HG03520 (cell line): ENCODE results near the gene CTNNA3.
"Not testable (repeated sequence)": the region's sequence is repeated elsewhere in the genome, so short reads cannot be mapped to it uniquely, and the experiment has no call there.

ENCODE experiments used
- ATAC-seq: cut with Tn5 transposase; IDR thresholded peaks from one replicate; pipeline ENCODE4 v1.9.1; 2021; ENCODE audit warnings: mild to moderate bottlenecking, moderate library complexity; ENCODE audit not compliant: unreplicated experiment

Gene CTNNA3

DNA sequence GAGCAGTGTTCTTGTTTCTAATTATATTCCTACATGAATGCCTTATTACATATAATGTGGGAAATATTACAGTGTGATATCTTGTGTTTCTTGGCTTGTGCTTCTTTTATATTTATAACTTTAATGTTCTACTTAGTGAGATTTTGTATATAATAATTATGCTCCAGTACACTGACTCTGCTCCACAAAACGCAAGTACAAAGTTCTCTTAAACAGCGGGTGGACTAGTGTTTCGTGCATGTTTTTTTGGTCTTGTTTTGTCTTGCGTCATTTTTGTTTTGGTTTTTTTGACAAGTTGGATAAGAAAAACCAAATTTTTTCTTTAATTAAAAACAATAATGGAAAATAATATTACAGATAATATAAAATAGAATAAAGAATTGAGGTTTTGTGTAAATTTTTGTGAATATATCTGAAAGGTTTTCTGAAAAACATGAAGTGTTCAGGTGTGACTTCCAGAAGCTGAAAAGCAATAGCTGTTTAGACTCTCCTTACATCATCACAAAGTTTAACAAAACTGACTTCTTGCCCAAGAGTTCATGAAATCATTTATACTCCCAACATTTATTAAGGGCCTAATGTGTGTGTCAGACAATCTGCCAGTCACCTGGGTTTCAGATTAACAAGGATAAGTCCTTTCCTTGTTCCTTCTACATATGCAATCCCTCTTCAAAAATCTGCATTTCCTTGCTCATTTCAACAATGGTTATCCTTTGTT lies 438.4 kb downstream of the CTNNA3 start:
- ATAC-seq: no peak

DNA sequence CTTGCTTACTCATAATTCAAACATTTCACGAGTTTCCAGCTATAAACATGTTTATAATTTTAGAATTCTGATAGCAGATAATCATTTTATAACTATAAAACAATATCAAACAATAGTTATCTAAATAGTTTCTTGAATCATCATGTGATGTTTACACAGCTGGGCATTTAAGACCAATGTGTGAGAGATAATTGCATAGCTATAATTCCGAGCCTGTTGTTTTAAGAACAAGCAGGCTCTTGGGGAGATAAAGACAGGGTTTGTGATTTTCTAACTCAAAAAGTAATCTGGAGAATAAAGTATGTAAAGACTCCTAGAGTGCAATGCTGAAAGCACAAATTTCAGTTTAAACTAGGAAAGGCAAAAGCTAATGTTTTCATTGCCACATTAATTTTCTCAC lies 439.0 kb downstream of the CTNNA3 start:
- no peak for ATAC-seq

DNA sequence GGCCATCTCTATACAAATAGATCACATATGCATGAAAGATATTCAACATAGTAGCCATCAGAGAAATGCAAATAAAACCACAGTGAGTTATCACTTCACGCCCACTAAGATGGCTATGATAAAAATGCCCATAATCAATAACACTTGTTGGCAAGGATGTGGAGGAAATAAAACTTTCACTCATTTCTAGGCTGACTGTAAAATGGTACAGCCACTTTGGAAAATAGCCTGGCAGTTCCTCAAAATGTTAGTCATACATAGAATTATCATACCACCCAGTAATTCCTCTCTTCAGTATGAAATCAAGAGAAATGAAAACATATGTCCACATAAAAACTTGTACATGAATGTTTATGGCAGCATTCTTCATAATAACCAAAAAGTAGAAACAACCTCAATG lies 445.3 kb downstream of the CTNNA3 start:
- ATAC-seq: no peak

DNA sequence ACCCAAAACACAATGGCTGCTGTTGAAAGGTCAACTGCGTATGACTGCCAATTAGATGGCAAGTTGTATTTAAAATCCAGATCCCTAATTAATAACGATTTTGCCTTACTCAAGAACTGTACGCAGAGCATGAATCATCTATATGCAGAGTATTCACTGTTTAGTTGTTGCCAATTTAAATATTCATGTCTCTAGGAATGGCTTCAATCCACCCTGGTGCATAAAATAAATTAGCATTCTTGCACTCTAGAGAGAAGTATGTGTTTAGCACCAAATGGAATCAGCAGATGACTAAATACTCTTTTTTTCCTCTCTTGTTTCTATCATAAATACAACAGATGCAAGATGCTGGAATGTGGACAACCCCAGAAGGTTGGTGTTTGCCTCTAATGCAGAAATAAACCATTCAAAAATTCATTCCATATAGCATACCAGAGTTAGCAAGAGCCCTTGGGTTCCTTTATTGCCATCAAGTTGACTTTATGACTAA lies 449.9 kb downstream of the CTNNA3 start:
- ATAC-seq: no peak

DNA sequence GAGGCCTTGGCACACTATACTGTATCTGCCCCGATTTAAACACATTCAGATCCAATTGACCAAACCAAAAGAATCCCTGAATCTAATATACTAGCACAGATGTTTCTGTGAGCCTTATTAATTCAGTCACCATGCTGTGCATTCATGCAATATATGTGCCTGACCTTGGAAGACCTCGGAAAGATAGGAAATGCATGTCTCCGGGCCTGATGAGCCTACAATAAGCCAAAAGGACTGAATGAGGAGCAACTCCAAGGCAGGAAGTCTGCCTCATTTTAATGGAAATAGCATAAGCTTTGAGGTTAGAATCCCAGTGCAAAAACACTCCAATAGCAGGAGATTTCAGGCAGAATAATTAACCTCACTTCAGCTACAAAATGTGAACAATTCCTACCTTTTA lies 453.5 kb downstream of the CTNNA3 start:
- ATAC-seq: no peak

DNA sequence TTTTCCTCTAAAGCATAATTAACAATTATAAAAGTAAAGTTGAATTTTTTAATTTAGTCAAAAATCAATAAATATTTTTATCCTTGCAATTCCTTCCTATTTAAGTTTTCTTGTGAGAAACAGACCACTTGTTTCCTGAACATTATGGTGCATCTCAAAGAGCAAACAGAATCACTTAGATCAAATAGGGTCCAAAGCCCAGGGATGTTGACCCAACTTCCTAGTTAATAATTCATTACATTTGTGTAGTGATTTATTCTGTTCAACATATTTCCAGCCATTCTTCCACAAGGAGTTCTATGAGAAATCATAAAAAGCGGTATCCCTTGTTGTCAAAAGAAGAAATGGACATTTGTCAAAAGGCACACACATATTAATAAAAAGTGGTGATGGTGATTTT lies 454.5 kb downstream of the CTNNA3 start:
- ATAC-seq: no peak

DNA sequence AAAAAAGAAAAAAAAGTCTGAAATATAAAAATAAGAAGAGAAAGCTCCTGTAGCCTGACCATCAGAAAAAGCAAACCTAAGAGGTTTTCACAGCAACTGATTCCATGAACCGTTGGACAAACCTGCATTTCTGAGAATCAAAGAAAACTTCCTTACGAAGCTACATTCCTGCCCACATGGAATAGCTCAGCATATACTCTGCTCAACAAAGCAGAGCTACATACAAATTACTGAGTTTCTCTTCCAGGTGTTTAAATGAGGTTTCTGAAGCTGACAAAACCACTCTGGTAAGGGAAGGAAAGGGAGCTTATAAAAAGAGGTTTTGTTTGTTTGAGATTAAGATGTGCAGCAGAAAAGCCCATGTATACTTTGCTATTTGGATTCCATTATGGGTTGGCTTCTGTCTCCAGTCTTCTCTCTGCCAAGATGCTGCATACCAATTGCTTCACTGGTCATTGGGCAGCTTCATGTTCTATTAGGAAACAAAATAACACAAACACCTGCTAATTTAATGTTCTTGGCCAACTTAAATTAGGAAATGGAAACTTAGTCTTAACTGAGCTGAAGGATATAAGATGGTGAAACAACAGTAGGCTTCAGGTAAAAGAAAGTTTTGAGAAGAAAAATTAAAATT lies 456.0 kb downstream of the CTNNA3 start:
- ATAC-seq: no peak

DNA sequence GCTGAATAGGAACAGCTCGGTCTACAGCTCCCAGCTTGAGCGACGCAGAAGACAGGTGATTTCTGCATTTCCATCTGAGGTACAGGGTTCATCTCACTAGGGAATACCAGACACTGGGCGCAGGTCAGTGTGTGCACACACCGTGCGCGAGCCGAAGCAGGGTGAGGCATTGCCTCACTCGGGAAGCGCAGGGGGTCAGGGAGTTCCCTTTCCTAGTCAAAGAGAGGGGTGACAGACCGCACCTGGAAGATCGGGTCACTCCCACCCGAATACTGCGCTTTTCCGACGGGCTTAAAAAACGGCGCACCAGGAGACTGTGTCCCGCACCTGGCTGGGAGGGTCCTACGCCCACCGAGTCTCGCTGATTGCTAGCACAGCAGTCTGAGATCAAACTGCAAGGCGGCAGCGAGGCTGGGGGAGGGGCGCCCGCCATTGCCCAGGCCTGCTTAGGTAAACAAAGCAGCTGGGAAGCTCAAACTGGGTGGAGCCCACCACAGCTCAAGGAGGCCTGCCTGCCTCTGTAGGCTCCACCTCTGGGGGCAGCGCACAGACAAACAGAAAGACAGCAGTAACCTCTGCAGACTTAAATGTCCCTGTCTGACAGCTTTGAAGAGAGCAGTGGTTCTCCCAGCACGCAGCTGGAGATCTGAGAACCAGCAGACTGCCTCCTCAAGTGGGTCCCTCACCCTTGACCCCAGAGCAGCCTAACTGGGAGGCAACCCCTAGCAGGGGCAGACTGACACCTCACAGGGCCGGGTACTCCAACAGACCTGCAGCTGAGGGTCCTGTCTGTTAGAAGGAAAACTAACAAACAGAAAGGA lies 465.1 kb downstream of the CTNNA3 start:
- not testable (repeated sequence) for ATAC-seq

DNA sequence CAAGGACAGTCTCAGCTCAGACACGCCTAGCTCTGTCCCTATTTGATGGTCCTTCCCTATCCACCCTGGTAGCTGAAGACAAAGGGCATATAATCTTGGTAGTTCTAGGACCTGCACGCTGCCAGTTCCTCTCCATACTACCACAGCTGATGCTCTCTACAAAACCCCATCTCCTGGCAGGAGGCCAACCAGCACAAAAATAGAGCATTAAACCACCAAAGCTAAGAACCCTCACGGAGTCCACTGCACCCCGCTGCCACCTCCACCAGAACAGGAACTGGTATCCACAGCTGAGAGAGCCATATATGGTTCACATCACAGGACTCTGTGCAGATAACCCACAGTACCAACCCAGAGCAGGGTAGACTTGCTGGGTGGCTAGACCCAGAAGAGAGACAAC lies 470.8 kb downstream of the CTNNA3 start:
- no peak for ATAC-seq

DNA sequence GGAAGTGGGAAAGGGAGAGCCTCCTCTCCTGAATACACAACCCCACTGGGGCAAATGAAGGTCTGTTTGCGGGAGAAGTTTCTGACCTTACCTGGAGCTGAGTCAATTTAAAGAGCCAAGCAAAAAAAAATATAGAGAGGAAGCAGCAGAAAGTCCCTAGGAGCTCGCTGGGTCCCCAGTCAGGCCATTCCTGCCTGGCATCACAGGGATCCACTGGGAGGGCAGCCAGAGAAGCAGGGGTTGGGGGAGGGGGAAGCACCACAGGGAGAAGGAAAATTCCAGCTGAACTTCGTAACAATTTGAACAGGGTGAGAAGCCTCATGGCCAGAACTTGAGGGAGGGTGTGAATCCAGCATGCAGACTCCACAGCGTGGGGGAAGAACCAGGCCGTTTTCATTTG lies 471.4 kb downstream of the CTNNA3 start:
- ATAC-seq: no peak

DNA sequence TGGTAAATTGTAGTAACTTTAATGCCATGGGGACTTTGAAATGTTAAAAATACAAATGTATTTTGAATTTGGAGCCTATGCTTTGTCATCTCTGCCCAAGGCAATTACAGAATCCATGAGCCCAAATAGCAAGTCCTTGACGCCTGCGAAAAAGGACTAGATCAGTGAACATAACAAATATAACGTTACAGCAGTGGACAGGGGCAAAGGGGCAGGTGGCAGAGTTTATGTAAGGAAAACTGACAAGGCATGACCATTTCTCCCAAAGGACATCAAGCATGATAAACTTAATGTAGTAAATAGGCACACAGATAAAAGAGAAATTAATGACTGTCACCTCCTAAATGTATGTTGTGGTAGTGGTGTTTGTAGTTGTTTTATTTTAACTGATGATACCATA lies 473.1 kb downstream of the CTNNA3 start:
- ATAC-seq: no peak

DNA sequence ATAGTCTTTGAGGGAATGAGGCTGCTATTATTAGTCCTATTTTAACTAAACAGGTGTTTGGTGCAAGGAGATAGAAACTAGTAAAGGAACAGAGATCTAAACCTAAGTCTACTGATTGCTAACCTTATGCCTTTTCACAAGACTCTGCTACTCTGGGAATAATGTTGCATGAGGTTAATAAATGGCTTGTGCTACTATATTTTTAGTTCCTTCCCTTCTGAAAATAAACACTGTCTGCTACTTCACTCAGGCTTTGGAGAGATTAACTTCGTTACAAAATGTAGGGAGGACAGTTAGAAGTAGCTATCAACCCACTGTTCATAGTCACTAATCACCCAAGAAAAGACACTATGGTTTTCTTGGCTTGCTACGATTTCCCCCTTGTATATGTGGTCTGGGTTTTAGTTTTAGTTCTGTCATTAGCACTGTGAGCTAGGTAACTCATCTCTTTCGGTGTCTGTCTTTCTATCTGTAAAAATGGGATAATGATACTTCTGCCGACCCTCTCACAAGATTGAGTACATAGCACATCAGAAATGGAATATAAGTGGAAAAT lies 474.0 kb downstream of the CTNNA3 start:
- no peak for ATAC-seq

DNA sequence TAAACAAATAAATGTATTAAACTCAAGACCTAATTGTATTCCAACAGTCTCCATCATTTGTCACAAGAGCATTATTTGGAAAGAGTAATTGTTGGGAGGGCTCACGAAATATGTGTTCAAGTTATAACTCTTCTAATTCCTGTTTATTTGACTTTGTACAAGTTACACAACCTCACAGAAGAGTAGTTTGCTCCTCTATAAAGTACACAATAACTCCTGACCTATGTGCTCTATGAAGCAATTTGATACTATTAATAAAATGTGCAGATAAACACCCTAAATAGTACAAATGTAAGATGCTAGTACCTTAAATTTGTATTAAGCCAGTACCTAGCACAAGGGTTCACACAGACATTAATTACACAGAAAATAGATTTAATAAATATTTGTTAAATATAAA lies 484.3 kb downstream of the CTNNA3 start:
- ATAC-seq: no peak

DNA sequence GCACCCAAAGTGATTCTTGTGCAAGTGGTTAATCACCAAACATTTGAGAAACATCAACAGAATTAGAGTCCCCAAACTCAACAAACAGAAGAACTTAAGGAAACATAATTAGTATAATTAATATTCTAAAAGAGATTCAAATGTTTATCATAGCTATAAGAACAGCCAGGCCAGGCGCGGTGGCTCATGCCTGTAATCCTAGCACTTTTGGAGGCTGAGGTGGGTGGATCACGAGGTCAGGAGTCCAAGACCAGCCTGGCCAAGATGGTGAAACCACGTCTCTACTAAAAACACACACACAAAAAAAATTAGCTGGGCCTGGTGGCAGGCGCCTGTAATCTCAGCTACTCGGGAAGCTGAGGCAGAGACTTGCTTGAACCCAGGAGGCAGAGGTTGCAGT lies 488.1 kb downstream of the CTNNA3 start:
- ATAC-seq: not testable (repeated sequence)

DNA sequence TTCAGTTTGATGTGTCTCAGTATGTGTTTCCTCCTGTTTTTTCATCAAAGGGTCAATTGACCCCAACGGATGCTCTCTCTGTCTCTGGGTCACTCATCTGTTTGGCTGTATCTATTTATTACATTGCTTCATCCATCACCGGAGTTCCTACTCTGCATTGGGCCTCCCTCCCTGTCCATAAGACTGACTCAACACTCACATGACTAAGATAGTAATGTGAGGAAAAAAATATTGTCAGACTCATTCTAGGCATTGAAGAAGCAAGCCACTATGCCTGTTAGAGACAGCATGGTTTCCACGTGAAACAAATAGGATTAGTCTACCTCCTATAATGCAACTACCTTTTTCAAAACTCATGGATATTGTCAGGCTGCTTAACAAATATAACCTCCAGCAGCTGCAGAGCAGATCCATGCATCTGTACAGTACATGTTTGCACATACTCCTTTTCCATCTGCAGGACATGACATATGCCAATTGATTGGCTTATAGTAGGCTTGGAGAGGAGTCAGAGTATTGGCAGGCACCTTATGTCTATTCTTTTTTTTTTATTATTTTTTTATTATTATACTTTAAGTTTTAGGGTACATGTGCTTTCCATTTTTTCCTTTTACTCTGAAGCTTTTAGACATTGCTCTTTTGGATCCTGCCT lies 495.0 kb downstream of the CTNNA3 start:
- ATAC-seq: no peak

DNA sequence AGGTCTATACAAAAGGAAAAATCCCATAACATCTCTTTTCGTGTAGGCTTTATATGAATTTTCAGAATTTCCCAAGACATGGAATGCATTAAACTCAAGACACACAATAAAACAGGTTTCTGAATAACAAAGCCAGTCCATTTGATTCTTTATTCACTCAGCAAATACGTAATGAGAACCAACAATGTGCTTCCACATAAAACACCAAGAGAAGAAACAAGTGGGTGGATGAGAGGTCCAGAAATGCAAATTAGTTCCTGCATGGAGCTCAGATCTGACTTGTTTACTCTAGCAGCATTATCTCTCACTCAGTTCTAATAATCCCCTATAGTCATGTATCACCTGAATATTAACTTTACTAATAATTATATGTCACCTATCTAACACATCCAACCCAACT lies 520.6 kb downstream of the CTNNA3 start:
- ATAC-seq: no peak

DNA sequence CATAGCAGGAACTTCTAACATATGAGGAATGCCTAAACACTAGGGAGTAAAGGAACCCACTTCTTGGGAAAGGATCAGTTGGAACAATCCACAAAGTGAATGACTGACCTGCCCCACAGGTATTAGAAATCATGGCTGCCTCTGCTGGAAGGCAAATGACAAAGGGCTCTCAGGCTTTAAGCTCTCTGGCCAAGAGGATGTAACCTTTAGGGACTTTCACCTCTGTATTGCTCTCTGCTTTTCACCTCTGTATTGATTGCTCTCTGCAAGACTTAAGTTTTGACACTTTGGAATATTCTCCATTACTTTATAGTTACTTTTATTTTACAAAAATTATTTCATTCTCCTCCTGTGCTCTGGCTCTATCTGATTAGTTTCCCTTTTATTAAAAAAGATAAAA lies 522.2 kb downstream of the CTNNA3 start:
- no peak for ATAC-seq

DNA sequence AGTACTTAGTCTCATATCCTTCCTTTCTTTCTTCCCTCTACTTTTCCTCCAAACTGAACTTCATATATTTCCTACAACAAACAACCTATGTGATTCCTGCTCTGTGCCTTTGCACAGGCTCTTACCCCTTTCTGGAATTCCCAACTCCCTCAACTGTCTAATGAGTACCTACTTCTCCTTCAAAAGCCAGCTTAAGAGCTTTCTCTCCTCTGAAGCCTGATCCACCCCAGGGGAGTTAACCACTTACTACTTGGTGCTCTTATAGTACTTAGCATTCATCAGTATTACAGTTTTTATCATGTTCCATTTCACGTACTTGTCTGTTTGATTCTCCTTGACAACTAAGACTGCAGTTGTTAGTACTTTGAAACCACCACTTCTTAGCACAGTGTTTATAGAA lies 524.0 kb downstream of the CTNNA3 start:
- no peak for ATAC-seq

DNA sequence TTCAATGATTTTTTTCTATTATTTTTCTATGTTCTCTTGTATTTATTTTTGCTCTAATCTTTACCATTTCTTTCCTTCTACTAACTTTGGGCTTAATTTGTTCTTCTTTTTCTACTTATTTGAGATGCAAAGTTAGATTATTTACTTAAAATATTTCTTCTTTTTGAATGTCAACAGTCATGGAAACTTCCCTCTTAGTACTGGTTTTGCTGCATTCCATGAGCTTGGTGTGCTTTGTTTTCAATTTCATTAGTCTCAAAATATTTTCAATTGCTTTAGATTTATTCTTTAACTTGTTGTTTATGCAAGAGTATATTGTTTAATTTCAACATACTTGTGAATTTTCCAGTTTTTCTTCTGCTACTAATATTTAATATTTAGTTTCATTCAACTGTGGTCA lies 539.8 kb downstream of the CTNNA3 start:
- no peak for ATAC-seq

DNA sequence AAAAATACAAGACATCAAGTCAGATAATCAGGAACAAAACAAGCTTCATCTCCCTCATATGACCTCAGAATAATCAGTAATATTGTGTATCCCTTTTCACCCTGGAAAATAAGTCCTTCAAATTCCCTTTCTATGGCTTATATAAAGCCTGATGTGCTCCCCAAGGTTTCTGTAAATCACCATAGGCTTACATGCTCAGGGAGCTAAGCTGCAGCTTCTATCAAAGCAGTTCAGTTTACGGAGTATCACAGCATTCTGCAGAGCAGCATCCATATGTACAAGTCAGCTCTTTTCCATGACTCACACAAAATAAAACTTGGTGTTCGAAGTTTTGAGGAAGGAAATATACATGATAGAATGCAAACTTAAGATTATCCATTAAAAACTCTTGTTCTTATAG lies 544.5 kb downstream of the CTNNA3 start:
- no peak for ATAC-seq

DNA sequence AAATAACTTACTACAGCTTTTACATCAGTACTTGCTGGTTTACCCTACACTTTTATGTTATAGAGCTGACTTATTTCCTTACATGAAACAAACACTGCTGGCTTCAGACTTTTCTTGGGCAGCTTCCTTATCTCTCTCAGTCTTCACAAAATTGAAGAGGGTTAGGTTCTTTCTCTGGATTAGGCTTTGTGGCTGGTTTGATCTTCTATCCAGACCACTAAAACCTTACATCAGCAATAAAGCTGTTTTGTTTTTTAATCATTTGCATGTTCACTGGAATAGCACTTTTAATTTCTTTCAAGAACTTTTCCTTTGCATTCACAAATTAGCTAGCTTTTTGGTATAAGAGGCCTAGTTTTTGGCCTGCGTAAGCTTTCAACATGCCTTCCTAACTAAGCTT lies 551.5 kb downstream of the CTNNA3 start:
- ATAC-seq: no peak
